H1 (cell line): ENCODE measurements around the gene RANBP17.

ENCODE experiments used
- BACH1 ChIP-seq: IDR thresholded peaks from 2 replicates; pipeline ENCODE4 v1.6.1; 2012; ENCODE audit warnings: low read length, improper control_type of control experiment
- CTCF ChIP-seq, 3 experiments: IDR thresholded peaks; 1 replicate in 2 of 3; 2 replicates in 1 of 3; pipeline versions ENCODE4 v1.5.1 to v1.6.1; 2011; ENCODE audit warnings: low read length in 3 of 3, mild to moderate bottlenecking in 3 of 3, inconsistent platforms in 2 of 3, low read depth in 1 of 3, moderate library complexity in 1 of 3; ENCODE audit not compliant: insufficient read depth in 1 of 3; ENCODE audit errors: control extremely low read depth in 1 of 3
- EZH2 ChIP-seq: fragments of 200-600 bp; sonication (generic); IDR thresholded peaks from 2 replicates; pipeline ENCODE4 v1.7.1; 2012; ENCODE audit warnings: low read depth, mild to moderate bottlenecking, moderate library complexity, low read length, inconsistent platforms; ENCODE audit not compliant: severe bottlenecking
- POLR2A ChIP-seq, 2 experiments: IDR thresholded peaks; 1 replicate in 1 of 2; 2 replicates in 1 of 2; pipeline ENCODE4 v1.6.1; 2011; ENCODE audit warnings: low read depth in 2 of 2, low read length in 2 of 2, mild to moderate bottlenecking in 2 of 2; ENCODE audit errors: control extremely low read depth in 1 of 2
- POLR2AphosphoS5 ChIP-seq: IDR thresholded peaks from 2 replicates; pipeline ENCODE4 v1.6.1; 2011; ENCODE audit warnings: low read depth, low read length

GRCh38 chr5:171270136-171270535 lies 408.3 kb downstream of the RANBP17 start:
- no peak for TF ChIP-seq CTCF (IDR thresholded peaks at IDR 0.05; ENCODE audit: control extremely low read depth in 1 of 3, insufficient read depth in 1 of 3, low read depth in 1 of 3, low read length in 3 of 3)
- TF ChIP-seq POLR2A (IDR thresholded peaks at IDR 0.05; ENCODE audit: control extremely low read depth in 1 of 2, low read depth in 2 of 2, low read length in 2 of 2) = no peak
- no peak for TF ChIP-seq EZH2
- TF ChIP-seq POLR2AphosphoS5 = no peak
- TF ChIP-seq BACH1 = no peak
